ENCODE results near the gene GABRA5.
"Not testable (repeated sequence)": the region's sequence is repeated elsewhere in the genome, so short reads cannot be mapped to it uniquely, and the experiment has no call there.

Gene GABRA5

GRCh38 chr15:26879706-26880105, 12.8 kb downstream of the GABRA5 start:
- DNase-seq = no peak

- no peak for DNase-seq
Observed at GRCh38 chr15:26882112-26882511, 15.2 kb downstream of the GABRA5 start.

- no peak for DNase-seq
Observed at GRCh38 chr15:26882616-26883365, 15.9 kb downstream of the GABRA5 start.

GRCh38 chr15:26883466-26883865, 16.6 kb downstream of the GABRA5 start:
- no peak for DNase-seq

- no peak for DNase-seq
Observed at GRCh38 chr15:26886566-26886965, 19.7 kb downstream of the GABRA5 start.

- DNase-seq = no peak
Observed at GRCh38 chr15:26887926-26888666, 21.2 kb downstream of the GABRA5 start.

GRCh38 chr15:26888761-26889160, 21.9 kb downstream of the GABRA5 start:
- DNase-seq = no peak

GRCh38 chr15:26889298-26889898, 22.5 kb downstream of the GABRA5 start:
- peak; percentile 46 for DNase-seq

- DNase-seq = no peak
Observed at GRCh38 chr15:26890451-26890850, 23.6 kb downstream of the GABRA5 start.

GRCh38 chr15:26890988-26891387, 24.1 kb downstream of the GABRA5 start:
- DNase-seq = no peak

GRCh38 chr15:26891448-26892181, 24.8 kb downstream of the GABRA5 start:
- peak; percentile 69 for DNase-seq

- DNase-seq = no peak
Observed at GRCh38 chr15:26892182-26892518, 25.3 kb downstream of the GABRA5 start.

- no peak for DNase-seq
Observed at GRCh38 chr15:26892678-26893077, 25.8 kb downstream of the GABRA5 start.

GRCh38 chr15:26893351-26894065, 26.6 kb downstream of the GABRA5 start:
- no peak for DNase-seq

- no peak for DNase-seq
Observed at GRCh38 chr15:26894181-26894580, 27.3 kb downstream of the GABRA5 start.

GRCh38 chr15:26895346-26895745, 28.5 kb downstream of the GABRA5 start:
- DNase-seq = not testable (repeated sequence)

GRCh38 chr15:26899658-26900057, 32.8 kb downstream of the GABRA5 start:
- no peak for DNase-seq

GRCh38 chr15:26901041-26901440, 34.2 kb downstream of the GABRA5 start:
- no peak for DNase-seq

- no peak for DNase-seq
Observed at GRCh38 chr15:26910715-26911114, 43.9 kb downstream of the GABRA5 start.

- no peak for DNase-seq
Observed at GRCh38 chr15:26921433-26921832, 54.6 kb downstream of the GABRA5 start.

GRCh38 chr15:26926081-26926480, 59.2 kb downstream of the GABRA5 start:
- no peak for DNase-seq

GRCh38 chr15:26928051-26928450, 61.2 kb downstream of the GABRA5 start:
- no peak for DNase-seq

GRCh38 chr15:26929588-26929987, 62.7 kb downstream of the GABRA5 start:
- no peak for DNase-seq
